Neural cell (in vitro differentiated cells): ENCODE data around the gene SLC30A5. TPM values are rescaled to one million over a fixed set of nuclear protein-coding genes. Genes with fewer than 3 reads are reported as not detected.

Source experiments
- H2AFZ ChIP-seq: fragments of 200-600, 300-800 bp; sonication (generic), shearing (Covaris generic); 2 replicates; pipeline ENCODE4 v1.6.0; 2014; ENCODE audit warnings: low read depth, mild to moderate bottlenecking, antibody characterized with exemption, low read length, moderate library complexity
- H3F3A ChIP-seq: fragments of 200-600 bp; shearing (Covaris generic); 2 replicates; pipeline ENCODE4 v1.6.1; 2016; ENCODE audit warnings: mild to moderate bottlenecking, moderate library complexity, mixed read lengths, antibody characterized with exemption, low read length; ENCODE audit not compliant: insufficient read depth, poor library complexity, severe bottlenecking
- H3K27ac ChIP-seq: fragments of 200-600, 300-800 bp; sonication (generic), shearing (Covaris generic); 2 replicates; pipeline ENCODE4 v1.5.1; 2014; ENCODE audit warnings: mild to moderate bottlenecking, low read length, moderate library complexity
- H3K27me3 ChIP-seq: fragments of 300-800, 200-600 bp; sonication (generic), shearing (Covaris generic); 2 replicates; pipeline ENCODE4 v1.6.0; 2014; ENCODE audit warnings: mild to moderate bottlenecking, low read depth, low read length, moderate library complexity; ENCODE audit not compliant: insufficient read depth
- H3K36me3 ChIP-seq: fragments of 300-800, 200-600 bp; sonication (generic), shearing (Covaris generic); 2 replicates; pipeline ENCODE4 v1.5.1; 2014; ENCODE audit warnings: mild to moderate bottlenecking, antibody characterized with exemption, low read length, moderate library complexity; ENCODE audit not compliant: insufficient read depth
- H3K4me2 ChIP-seq: fragments of 300-800, 200-600 bp; sonication (generic), shearing (Covaris generic); 2 replicates; pipeline ENCODE4 v1.6.0; 2014; ENCODE audit warnings: mild to moderate bottlenecking, low read length
- H3K4me3 ChIP-seq: fragments of 300-800, 200-600 bp; sonication (generic), shearing (Covaris generic); 2 replicates; pipeline ENCODE4 v1.5.1; 2014; ENCODE audit warnings: mild to moderate bottlenecking, low read length, moderate library complexity
- H3K79me2 ChIP-seq: fragments of 200-600 bp; shearing (Covaris generic); replicated peaks from 2 replicates; pipeline ENCODE4 v1.6.0; 2014; ENCODE audit warnings: mild to moderate bottlenecking, low read length, moderate library complexity; ENCODE audit not compliant: insufficient read depth
- H3K9ac ChIP-seq: fragments of 300-800, 200-600 bp; sonication (generic), shearing (Covaris generic); 2 replicates; pipeline ENCODE4 v1.6.1; 2016; ENCODE audit warnings: mild to moderate bottlenecking, low read length, mixed read lengths
- H3K9me2 ChIP-seq: fragments of 200-600 bp; shearing (Covaris generic); 2 replicates; pipeline ENCODE4 v1.6.1; 2016; ENCODE audit warnings: mild to moderate bottlenecking, low read length, mixed read lengths; ENCODE audit not compliant: insufficient read depth
- H3K9me3 ChIP-seq: fragments of 200-600, 300-800 bp; sonication (generic), shearing (Covaris generic); 2 replicates; pipeline ENCODE4 v1.6.1; 2016; ENCODE audit warnings: mild to moderate bottlenecking, mixed run types, low read length, moderate library complexity, mixed read lengths
- H4K20me1 ChIP-seq: fragments of 200-600 bp; shearing (Covaris generic); 2 replicates; pipeline ENCODE4 v1.6.1; 2016; ENCODE audit warnings: mild to moderate bottlenecking, mixed run types; ENCODE audit not compliant: insufficient read depth
- EP300 ChIP-seq: fragments of 450-650 bp; conservative IDR thresholded peaks from 2 replicates; pipeline ENCODE4 v1.6.1; 2014; ENCODE audit warnings: antibody characterized with exemption, mild to moderate bottlenecking, moderate library complexity; ENCODE audit not compliant: poor library complexity, severe bottlenecking
- EZH2 ChIP-seq: fragments of 200-600, 300-800 bp; shearing (Covaris generic), sonication (generic); IDR thresholded peaks from 2 replicates; pipeline ENCODE4 v1.6.1; 2014; ENCODE audit warnings: antibody characterized with exemption, low read length, borderline replicate concordance, mild to moderate bottlenecking; ENCODE audit not compliant: insufficient read depth, poor library complexity, severe bottlenecking
- MXI1 ChIP-seq: fragments of 450-650 bp; conservative IDR thresholded peaks from 2 replicates; pipeline ENCODE4 v1.6.1; 2014; ENCODE audit warnings: antibody characterized with exemption, mild to moderate bottlenecking; ENCODE audit not compliant: poor library complexity, severe bottlenecking
- POLR2AphosphoS5 ChIP-seq: IDR thresholded peaks from 2 replicates; pipeline ENCODE4 v1.6.1; 2012
- RAD21 ChIP-seq: fragments of 450-650 bp; conservative IDR thresholded peaks from 2 replicates; pipeline ENCODE4 v1.6.1; 2014; ENCODE audit warnings: antibody characterized with exemption, mild to moderate bottlenecking, moderate library complexity
- SMC3 ChIP-seq: fragments of 450-650 bp; conservative IDR thresholded peaks from 2 replicates; pipeline ENCODE4 v1.6.1; 2014; ENCODE audit warnings: antibody characterized with exemption, mild to moderate bottlenecking, moderate library complexity; ENCODE audit not compliant: poor library complexity
- TAF1 ChIP-seq: IDR thresholded peaks from 2 replicates; pipeline ENCODE4 v1.6.1; 2012; ENCODE audit warnings: low read depth
- polyA plus RNA-seq: library from polyadenylated mRNA; depleted of rRNA; stranded (reverse); fragments of >200 nt; gene quantifications from 2 replicates; pipeline ENCODE4 v1.2.3, GENCODE V29; 2014
- TF ChIP-seq, protein P1 (sequence below): IDR thresholded peaks from 2 replicates; pipeline ENCODE4 v1.6.1; 2012; ENCODE audit warnings: borderline replicate concordance
- TF ChIP-seq, protein P2 (sequence below): fragments of 450-650 bp; IDR thresholded peaks from 2 replicates; pipeline ENCODE4 v1.5.1; 2014; ENCODE audit warnings: antibody characterized with exemption, mild to moderate bottlenecking, moderate library complexity; ENCODE audit not compliant: poor library complexity, severe bottlenecking

SLC30A5 gene
- polyA plus RNA-seq, 1 donor from 2014 or later: 44.1 TPM

DNA sequence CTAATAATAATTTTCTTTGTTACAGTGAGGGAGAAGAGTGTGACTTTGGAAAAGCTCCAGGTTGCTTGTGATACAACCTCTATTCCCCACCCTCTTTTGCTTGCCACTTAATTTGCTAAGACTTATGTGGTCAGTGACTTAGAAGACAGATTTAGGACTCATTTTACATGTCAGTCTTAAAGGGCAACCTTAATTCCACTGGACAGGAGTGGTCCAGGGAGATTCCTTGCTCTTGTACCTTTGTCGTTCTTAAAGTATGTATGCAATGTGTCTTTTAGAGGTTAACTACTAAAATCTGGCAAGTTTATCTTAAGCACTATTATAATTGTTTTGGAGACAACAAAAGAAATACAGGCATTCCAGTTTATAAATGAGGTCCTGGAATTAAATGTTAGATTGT lies 20.0 kb downstream of the SLC30A5 start:
- Histone ChIP-seq H3F3A (no peaks in the 10 kb centered on the region), H2AFZ (no peak overlapping the region), H3K27ac (no peak overlapping the region), H3K9me3 (no peaks in the 10 kb centered on the region), H3K4me3 (no peak overlapping the region), H3K27me3 (no peaks in the 10 kb centered on the region), H3K79me2 (no peaks in the 10 kb centered on the region), H4K20me1 (no peaks in the 10 kb centered on the region), H3K9me2 (no peaks in the 10 kb centered on the region), H3K36me3 (peaks cover 7% of the 10 kb centered on the region), H3K4me2 (no peak overlapping the region), H3K9ac (no peak overlapping the region)
- TF ChIP-seq TAF1 (no peak), POLR2AphosphoS5 (no peak), MXI1 (no peak), SMC3 (no peak), EZH2 (no peak), EP300 (no peak), RAD21 (no peak)
- TF ChIP-seq, protein P1, sequence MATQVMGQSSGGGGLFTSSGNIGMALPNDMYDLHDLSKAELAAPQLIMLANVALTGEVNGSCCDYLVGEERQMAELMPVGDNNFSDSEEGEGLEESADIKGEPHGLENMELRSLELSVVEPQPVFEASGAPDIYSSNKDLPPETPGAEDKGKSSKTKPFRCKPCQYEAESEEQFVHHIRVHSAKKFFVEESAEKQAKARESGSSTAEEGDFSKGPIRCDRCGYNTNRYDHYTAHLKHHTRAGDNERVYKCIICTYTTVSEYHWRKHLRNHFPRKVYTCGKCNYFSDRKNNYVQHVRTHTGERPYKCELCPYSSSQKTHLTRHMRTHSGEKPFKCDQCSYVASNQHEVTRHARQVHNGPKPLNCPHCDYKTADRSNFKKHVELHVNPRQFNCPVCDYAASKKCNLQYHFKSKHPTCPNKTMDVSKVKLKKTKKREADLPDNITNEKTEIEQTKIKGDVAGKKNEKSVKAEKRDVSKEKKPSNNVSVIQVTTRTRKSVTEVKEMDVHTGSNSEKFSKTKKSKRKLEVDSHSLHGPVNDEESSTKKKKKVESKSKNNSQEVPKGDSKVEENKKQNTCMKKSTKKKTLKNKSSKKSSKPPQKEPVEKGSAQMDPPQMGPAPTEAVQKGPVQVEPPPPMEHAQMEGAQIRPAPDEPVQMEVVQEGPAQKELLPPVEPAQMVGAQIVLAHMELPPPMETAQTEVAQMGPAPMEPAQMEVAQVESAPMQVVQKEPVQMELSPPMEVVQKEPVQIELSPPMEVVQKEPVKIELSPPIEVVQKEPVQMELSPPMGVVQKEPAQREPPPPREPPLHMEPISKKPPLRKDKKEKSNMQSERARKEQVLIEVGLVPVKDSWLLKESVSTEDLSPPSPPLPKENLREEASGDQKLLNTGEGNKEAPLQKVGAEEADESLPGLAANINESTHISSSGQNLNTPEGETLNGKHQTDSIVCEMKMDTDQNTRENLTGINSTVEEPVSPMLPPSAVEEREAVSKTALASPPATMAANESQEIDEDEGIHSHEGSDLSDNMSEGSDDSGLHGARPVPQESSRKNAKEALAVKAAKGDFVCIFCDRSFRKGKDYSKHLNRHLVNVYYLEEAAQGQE: no peak
- TF ChIP-seq, protein P2, sequence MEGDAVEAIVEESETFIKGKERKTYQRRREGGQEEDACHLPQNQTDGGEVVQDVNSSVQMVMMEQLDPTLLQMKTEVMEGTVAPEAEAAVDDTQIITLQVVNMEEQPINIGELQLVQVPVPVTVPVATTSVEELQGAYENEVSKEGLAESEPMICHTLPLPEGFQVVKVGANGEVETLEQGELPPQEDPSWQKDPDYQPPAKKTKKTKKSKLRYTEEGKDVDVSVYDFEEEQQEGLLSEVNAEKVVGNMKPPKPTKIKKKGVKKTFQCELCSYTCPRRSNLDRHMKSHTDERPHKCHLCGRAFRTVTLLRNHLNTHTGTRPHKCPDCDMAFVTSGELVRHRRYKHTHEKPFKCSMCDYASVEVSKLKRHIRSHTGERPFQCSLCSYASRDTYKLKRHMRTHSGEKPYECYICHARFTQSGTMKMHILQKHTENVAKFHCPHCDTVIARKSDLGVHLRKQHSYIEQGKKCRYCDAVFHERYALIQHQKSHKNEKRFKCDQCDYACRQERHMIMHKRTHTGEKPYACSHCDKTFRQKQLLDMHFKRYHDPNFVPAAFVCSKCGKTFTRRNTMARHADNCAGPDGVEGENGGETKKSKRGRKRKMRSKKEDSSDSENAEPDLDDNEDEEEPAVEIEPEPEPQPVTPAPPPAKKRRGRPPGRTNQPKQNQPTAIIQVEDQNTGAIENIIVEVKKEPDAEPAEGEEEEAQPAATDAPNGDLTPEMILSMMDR: no peak

DNA sequence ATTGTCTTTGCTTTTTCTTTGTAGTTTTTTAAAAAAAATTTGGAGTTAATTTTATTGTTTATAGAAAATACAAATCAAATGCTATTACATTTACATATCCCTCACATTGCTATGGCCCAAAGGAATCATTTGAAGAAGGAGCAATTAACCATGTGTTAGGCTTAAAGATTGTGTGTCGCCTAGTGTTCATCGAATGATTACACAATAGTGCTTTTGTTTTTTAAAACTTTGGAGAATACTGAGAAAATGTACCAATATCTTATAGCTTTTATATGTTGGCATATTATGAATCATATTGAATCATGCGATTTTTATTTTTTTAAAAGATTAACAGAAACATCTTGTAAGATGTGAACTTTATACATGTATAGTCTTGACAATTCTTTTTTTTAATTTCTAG lies 21.7 kb downstream of the SLC30A5 start:
- Histone ChIP-seq H3K36me3 (no peaks in the 10 kb centered on the region), H3F3A (no peaks in the 10 kb centered on the region), H3K27ac (no peak overlapping the region), H3K79me2 (no peaks in the 10 kb centered on the region), H4K20me1 (no peaks in the 10 kb centered on the region), H2AFZ (no peak overlapping the region), H3K9ac (no peak overlapping the region), H3K9me2 (no peaks in the 10 kb centered on the region), H3K4me2 (no peak overlapping the region), H3K4me3 (no peak overlapping the region), H3K27me3 (no peaks in the 10 kb centered on the region), H3K9me3 (no peaks in the 10 kb centered on the region)
- TF ChIP-seq TAF1 (no peak), POLR2AphosphoS5 (no peak), EP300 (no peak)
- TF ChIP-seq, protein P1: no peak
- TF ChIP-seq, protein P2: no peak
